H9 (cell line): ENCODE results near the gene VIPR1. TPM values are rescaled to one million over a fixed set of nuclear protein-coding genes. Genes with fewer than 3 reads are reported as not detected.
A peak's percentile ranks its signal among the peaks of the same experiment; 100 is the strongest.

Source experiments
- DNase-seq: peaks from one replicate; pipeline ENCODE4 v3.0.0-alpha.2; 2017
- H2AFZ ChIP-seq: one replicate; pipeline ENCODE4 v1.6.1; 2013; ENCODE audit warnings: mild to moderate bottlenecking, low read length, control low read depth, moderate library complexity
- H2AK5ac ChIP-seq: 2 replicates; pipeline ENCODE4 v1.6.1; 2013; ENCODE audit warnings: low read length, control low read depth, mixed read lengths; ENCODE audit not compliant: insufficient read length
- H2BK120ac ChIP-seq: one replicate; pipeline ENCODE4 v1.6.1; 2013; ENCODE audit warnings: low read depth, mild to moderate bottlenecking, low read length, control low read depth, inconsistent platforms; ENCODE audit not compliant: poor library complexity, severe bottlenecking
- H2BK12ac ChIP-seq: 2 replicates; pipeline ENCODE4 v1.6.1; 2013; ENCODE audit warnings: low read length, control low read depth, mixed read lengths, low read depth; ENCODE audit not compliant: insufficient read length
- H2BK15ac ChIP-seq: 2 replicates; pipeline ENCODE4 v1.6.1; 2013; ENCODE audit warnings: low read depth, low read length, control low read depth
- H2BK20ac ChIP-seq: one replicate; pipeline ENCODE4 v1.6.1; 2013; ENCODE audit warnings: low read depth, mild to moderate bottlenecking, low read length, control low read depth, inconsistent platforms; ENCODE audit not compliant: poor library complexity, severe bottlenecking
- H2BK5ac ChIP-seq: 2 replicates; pipeline ENCODE4 v1.6.1; 2013; ENCODE audit warnings: low read length, control low read depth, mixed read lengths; ENCODE audit not compliant: insufficient read length
- H3K14ac ChIP-seq: 2 replicates; pipeline ENCODE4 v1.6.1; 2013; ENCODE audit warnings: low read length, control low read depth; ENCODE audit not compliant: insufficient read depth
- H3K18ac ChIP-seq: 2 replicates; pipeline ENCODE4 v1.6.1; 2013; ENCODE audit warnings: low read depth, mild to moderate bottlenecking, mixed read lengths, low read length, control low read depth; ENCODE audit not compliant: insufficient read length
- H3K23ac ChIP-seq: 2 replicates; pipeline ENCODE4 v1.6.1; 2013; ENCODE audit warnings: low read length, control low read depth, mixed read lengths, low read depth; ENCODE audit not compliant: insufficient read length
- H3K23me2 ChIP-seq: 2 replicates; pipeline ENCODE4 v1.6.1; 2013; ENCODE audit warnings: low read depth, mild to moderate bottlenecking, mixed read lengths, low read length, control low read depth; ENCODE audit not compliant: insufficient read length, poor library complexity, severe bottlenecking
- H3K27ac ChIP-seq: 2 replicates; pipeline ENCODE4 v1.5.1; 2013; ENCODE audit warnings: low read length, control low read depth, mixed read lengths, low read depth; ENCODE audit not compliant: insufficient read length
- H3K27me3 ChIP-seq: 2 replicates; pipeline ENCODE4 v1.6.1; 2013; ENCODE audit warnings: low read length, control low read depth, inconsistent platforms; ENCODE audit not compliant: insufficient read depth
- H3K4ac ChIP-seq: 2 replicates; pipeline ENCODE4 v1.6.1; 2013; ENCODE audit warnings: low read depth, mild to moderate bottlenecking, control low read depth, inconsistent platforms, low read length, moderate library complexity
- H3K4me1 ChIP-seq: 2 replicates; pipeline ENCODE4 v1.6.1; 2013; ENCODE audit warnings: low read length, control low read depth, inconsistent platforms; ENCODE audit not compliant: insufficient read depth
- H3K4me2 ChIP-seq: 2 replicates; pipeline ENCODE4 v1.6.1; 2013; ENCODE audit warnings: low read length, control low read depth, mixed read lengths; ENCODE audit not compliant: insufficient read length, insufficient read depth
- H3K56ac ChIP-seq: 2 replicates; pipeline ENCODE4 v1.6.1; 2013; ENCODE audit warnings: low read depth, mild to moderate bottlenecking, mixed read lengths, low read length, control low read depth; ENCODE audit not compliant: insufficient read length
- H3K79me1 ChIP-seq: 2 replicates; pipeline ENCODE4 v1.6.1; 2013; ENCODE audit warnings: low read depth, mild to moderate bottlenecking, moderate library complexity, low read length, control low read depth, inconsistent platforms; ENCODE audit not compliant: insufficient read depth, poor library complexity, severe bottlenecking
- H3K79me2 ChIP-seq: 2 replicates; pipeline ENCODE4 v1.6.1; 2013; ENCODE audit warnings: low read length, control low read depth, inconsistent platforms; ENCODE audit not compliant: insufficient read depth
- H3K9ac ChIP-seq: 2 replicates; pipeline ENCODE4 v1.6.1; 2013; ENCODE audit warnings: low read length, control low read depth, mixed read lengths; ENCODE audit not compliant: insufficient read length; ENCODE audit errors: extremely low read depth
- H3K9me3 ChIP-seq: one replicate; pipeline ENCODE4 v1.6.1; 2013; ENCODE audit warnings: low read depth, low read length, inconsistent platforms; ENCODE audit not compliant: control insufficient read depth
- H3T11ph ChIP-seq: one replicate; pipeline ENCODE4 v1.6.1; 2013; ENCODE audit warnings: mild to moderate bottlenecking, low read length, control low read depth, inconsistent platforms
- H4K20me1 ChIP-seq: one replicate; pipeline ENCODE4 v1.6.1; 2013; ENCODE audit not compliant: control insufficient read depth, insufficient read length, insufficient read depth
- H4K5ac ChIP-seq: 2 replicates; pipeline ENCODE4 v1.6.1; 2013; ENCODE audit warnings: low read depth, mild to moderate bottlenecking, mixed read lengths, low read length, control low read depth; ENCODE audit not compliant: insufficient read length
- H4K8ac ChIP-seq: replicated peaks from 2 replicates; pipeline ENCODE4 v1.6.1; 2013; ENCODE audit warnings: low read length, control low read depth, mixed read lengths, low read depth; ENCODE audit not compliant: insufficient read length
- H4K91ac ChIP-seq: 2 replicates; pipeline ENCODE4 v1.6.1; 2013; ENCODE audit warnings: low read depth, mild to moderate bottlenecking, moderate library complexity, mixed read lengths, low read length, control low read depth; ENCODE audit not compliant: insufficient read length
- H3K27ac Mint-ChIP-seq, 3 experiments: 2 replicates in 2 of 3; 3 replicates in 1 of 3; pipeline ENCODE4 v1.8.0; 2020 to 2021; ENCODE audit warnings: mixed read lengths in 3 of 3, mild to moderate bottlenecking in 1 of 3, moderate library complexity in 1 of 3
- H3K27me3 Mint-ChIP-seq: 2 replicates; pipeline ENCODE4 v1.8.0; 2021; ENCODE audit warnings: low read depth, mild to moderate bottlenecking, moderate library complexity, mixed read lengths
- H3K36me3 Mint-ChIP-seq, 3 experiments: 2 replicates in 2 of 3; 3 replicates in 1 of 3; pipeline ENCODE4 v1.8.0; 2020 to 2021; ENCODE audit warnings: low read depth in 3 of 3, mixed read lengths in 3 of 3; ENCODE audit not compliant: insufficient read depth in 1 of 3
- H3K4me1 Mint-ChIP-seq, 2 experiments: 2 replicates each; pipeline ENCODE4 v1.8.0; 2020; ENCODE audit warnings: mixed read lengths in 2 of 2
- H3K4me3 Mint-ChIP-seq, 2 experiments: 2 replicates in 1 of 2; 3 replicates in 1 of 2; pipeline ENCODE4 v1.8.0; 2020 to 2021; ENCODE audit warnings: mild to moderate bottlenecking in 2 of 2, mixed read lengths in 2 of 2, moderate library complexity in 1 of 2
- H3K9me3 Mint-ChIP-seq, 2 experiments: 2 replicates in 1 of 2; 3 replicates in 1 of 2; pipeline ENCODE4 v1.8.0; 2020; ENCODE audit warnings: mild to moderate bottlenecking in 2 of 2, mixed read lengths in 2 of 2, moderate library complexity in 1 of 2
- CTCF ChIP-seq: fragments of 200-600 bp; sonication (generic); conservative IDR thresholded peaks from 3 replicates; pipeline ENCODE4 v1.8.0; 2021; ENCODE audit warnings: antibody characterized with exemption, mild to moderate bottlenecking
- WGBS: extraction: QIAGEN DNeasy Blood & Tissue Kit; methylation state at CpG from one replicate; pipeline ENCODE4 v1.1.7; 2013; ENCODE audit warnings: missing lambda C conversion rate, low lambda C conversion rate, mixed read lengths; ENCODE audit not compliant: insufficient read length; ENCODE audit errors: extremely low coverage; 5-methylcytosine and 5-hydroxymethylcytosine counted together
- total RNA-seq: library from RNA; stranded (reverse); gene quantifications from 2 replicates; pipeline ENCODE4 v1.2.1, GENCODE V29; 2021

Gene VIPR1
- total RNA-seq, 1 experiment from 2014 or later, result 6.5 TPM

DNA sequence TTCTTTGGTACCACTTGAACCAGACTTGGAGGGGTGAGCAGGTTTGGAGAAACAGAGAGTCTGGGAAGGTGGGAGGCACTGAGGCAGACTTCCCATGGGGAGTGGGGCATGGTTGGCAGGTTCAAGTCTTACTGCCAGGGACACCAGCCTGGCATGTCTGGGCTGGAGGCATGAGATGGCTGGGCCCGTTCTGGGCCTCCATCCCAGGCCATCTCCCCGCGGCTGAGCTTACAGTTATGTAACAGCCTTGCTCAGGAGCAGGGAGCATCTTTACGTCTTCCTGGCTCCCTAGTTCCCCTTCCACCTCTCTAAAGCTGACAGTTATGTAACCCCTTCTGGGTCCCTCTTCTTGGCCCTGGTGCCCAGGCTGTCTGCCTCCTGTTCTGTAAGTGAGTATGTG, 12.4 kb downstream of the VIPR1 start:
- H4K20me1 ChIP-seq, result no peaks in the 10 kb centered on the region
- H3K14ac ChIP-seq, result no peak overlapping the region
- H4K5ac ChIP-seq, result no peak overlapping the region
- H3K56ac ChIP-seq, result no peak overlapping the region
- H2BK12ac ChIP-seq, result no peak overlapping the region
- H3K9me3 ChIP-seq, result no peaks in the 10 kb centered on the region
- no peak overlapping the region for H4K8ac ChIP-seq
- peak overlapping the region in 1 of 3 experiments; percentile 48; a peak in 1 of 7 replicates for H3K27ac Mint-ChIP-seq
- H3K27me3 Mint-ChIP-seq, result peaks cover 7% of the 10 kb centered on the region; the same call in 1 of the 2 replicates
- H3K79me2 ChIP-seq, result no peaks in the 10 kb centered on the region
- H3K4me1 Mint-ChIP-seq, result no peaks in the 10 kb centered on the region
- H3K4me2 ChIP-seq, result no peak overlapping the region
- H4K91ac ChIP-seq, result no peak overlapping the region
- no peaks in the 10 kb centered on the region for H3K23me2 ChIP-seq
- no peak overlapping the region for H2BK5ac ChIP-seq
- H2BK15ac ChIP-seq, result no peak overlapping the region
- H3K9me3 Mint-ChIP-seq, result no peaks in the 10 kb centered on the region
- H2BK20ac ChIP-seq, result no peak overlapping the region
- no peak overlapping the region for H3K4ac ChIP-seq
- no CpG with 5 or more reads among the region's 4 CpGs for WGBS
- no peak overlapping the region for H3K23ac ChIP-seq
- no peak overlapping the region for H3K9ac ChIP-seq
- no peak overlapping the region for H3T11ph ChIP-seq
- no peaks in the 10 kb centered on the region for H3K4me1 ChIP-seq
- no peak for DNase-seq
- no peak overlapping the region for H2BK120ac ChIP-seq
- no peak for TF ChIP-seq CTCF
- no peak overlapping the region for H3K27ac ChIP-seq
- no peak overlapping the region for H3K4me3 Mint-ChIP-seq
- no peak overlapping the region for H2AK5ac ChIP-seq
- H3K36me3 Mint-ChIP-seq, result peaks cover 0 to 2% (median 0%) of the 10 kb centered on the region in 3 experiments; a peak in 2 of 7 replicates
- no peak overlapping the region for H3K18ac ChIP-seq
- H3K79me1 ChIP-seq, result no peaks in the 10 kb centered on the region
- H3K27me3 ChIP-seq, result no peaks in the 10 kb centered on the region
- H2AFZ ChIP-seq, result no peak overlapping the region
